GM12873 (cell line): ENCODE data around the gene PDE1C.

Experiments used
- TF ChIP-seq, protein P1 (sequence below): IDR thresholded peaks from 2 replicates; pipeline ENCODE4 v1.5.1; 2012; ENCODE audit warnings: low read depth, mild to moderate bottlenecking, moderate library complexity, low read length, control low read depth; ENCODE audit not compliant: insufficient read depth; ENCODE audit errors: missing control alignments

The PDE1C gene

DNA sequence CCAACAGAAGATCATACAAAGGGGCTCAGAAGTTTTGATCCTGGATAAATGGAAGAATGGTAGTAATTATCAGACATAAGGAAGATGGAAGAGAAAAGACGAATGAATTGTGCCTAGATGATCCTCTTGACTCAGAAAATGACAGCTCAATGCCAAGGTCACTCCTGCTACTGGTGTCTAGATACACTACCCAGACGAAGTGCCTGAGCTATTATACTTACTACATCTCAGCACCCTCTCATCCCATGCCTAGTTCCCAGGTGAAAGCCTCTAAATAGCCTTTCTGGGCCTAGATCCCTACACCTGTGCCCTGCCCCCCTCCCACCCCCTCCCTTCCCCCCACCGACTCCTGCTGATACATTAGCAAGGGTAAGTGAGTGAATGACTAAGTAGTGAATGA, 25.5 kb downstream of the PDE1C start:
- TF ChIP-seq, protein P1, sequence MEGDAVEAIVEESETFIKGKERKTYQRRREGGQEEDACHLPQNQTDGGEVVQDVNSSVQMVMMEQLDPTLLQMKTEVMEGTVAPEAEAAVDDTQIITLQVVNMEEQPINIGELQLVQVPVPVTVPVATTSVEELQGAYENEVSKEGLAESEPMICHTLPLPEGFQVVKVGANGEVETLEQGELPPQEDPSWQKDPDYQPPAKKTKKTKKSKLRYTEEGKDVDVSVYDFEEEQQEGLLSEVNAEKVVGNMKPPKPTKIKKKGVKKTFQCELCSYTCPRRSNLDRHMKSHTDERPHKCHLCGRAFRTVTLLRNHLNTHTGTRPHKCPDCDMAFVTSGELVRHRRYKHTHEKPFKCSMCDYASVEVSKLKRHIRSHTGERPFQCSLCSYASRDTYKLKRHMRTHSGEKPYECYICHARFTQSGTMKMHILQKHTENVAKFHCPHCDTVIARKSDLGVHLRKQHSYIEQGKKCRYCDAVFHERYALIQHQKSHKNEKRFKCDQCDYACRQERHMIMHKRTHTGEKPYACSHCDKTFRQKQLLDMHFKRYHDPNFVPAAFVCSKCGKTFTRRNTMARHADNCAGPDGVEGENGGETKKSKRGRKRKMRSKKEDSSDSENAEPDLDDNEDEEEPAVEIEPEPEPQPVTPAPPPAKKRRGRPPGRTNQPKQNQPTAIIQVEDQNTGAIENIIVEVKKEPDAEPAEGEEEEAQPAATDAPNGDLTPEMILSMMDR: no peak

DNA sequence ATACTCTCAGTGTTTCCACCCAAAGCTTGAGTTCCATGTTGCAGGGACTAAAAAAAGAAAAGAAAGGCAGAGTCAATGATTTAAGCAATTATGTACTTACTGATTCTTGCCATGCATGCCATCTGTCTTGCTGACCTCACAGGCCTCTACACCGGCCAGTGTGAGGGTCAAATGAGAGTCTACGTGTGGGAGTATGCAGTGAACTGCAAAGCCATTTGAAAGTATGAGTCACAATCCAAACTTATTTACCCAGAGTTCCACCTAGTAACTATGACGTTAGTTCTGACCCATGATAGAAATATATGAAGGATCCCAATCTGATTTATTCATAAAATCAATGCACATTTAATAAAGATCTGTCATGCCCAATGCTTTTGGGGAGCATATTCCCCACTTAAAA, 26.5 kb downstream of the PDE1C start:
- TF ChIP-seq, protein P1: no peak

DNA sequence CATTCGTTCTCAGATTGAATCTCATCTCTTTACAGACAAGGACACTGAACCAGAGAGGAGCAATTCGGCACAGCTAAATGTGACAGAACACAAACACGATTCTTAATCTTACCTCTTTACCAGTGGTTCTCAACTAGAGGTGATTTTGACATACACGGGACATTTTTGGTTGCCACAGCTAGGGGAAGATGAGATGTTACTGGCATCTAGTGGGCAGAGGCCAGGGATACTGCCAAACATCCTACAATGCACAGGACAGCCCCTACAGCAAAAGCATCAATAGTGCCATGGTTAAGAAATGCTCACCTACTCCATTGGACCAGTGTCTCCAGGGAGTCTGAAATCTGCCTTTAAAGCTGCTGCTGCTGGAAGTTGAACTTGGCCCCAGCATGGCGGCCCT, 27.3 kb downstream of the PDE1C start:
- TF ChIP-seq, protein P1: peak; percentile 6

DNA sequence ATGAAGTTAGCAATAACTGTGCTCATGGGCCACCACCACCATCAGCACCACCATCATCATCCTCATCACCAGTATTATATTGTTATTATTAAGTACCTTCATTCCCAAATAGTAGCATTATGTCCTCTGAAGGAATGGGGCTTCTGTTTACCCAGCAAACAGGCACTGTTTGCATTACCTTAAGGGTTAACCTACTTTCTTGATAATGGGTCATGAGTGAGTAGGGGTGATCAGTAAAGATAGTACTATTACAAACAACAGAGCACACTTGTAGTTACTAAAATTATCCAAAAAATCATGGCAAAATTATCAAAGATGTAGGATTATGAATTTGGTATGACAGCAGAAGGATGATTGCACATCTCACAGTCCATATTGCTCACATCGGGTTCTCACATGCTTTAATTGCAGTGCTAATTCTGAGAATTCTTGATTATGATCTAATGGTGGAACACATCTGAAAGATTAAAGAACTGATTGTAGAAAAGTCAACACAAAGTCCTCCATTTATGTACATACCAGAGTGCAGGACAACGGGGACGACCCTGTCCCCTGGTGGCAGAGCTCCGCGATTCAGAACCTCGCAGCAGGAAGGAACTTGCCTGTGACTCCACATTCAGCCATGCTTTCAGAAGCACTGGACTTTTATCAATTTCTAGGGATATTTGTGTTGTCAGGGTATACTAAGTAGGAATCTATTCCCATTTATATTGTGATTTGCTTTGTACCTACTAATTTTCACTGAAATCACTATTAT, 31.0 kb downstream of the PDE1C start:
- TF ChIP-seq, protein P1: no peak

- TF ChIP-seq, protein P1: no peak
These were observed 32.5 kb downstream of the PDE1C start for GRCh38 chr7:32037650-32038198.

DNA sequence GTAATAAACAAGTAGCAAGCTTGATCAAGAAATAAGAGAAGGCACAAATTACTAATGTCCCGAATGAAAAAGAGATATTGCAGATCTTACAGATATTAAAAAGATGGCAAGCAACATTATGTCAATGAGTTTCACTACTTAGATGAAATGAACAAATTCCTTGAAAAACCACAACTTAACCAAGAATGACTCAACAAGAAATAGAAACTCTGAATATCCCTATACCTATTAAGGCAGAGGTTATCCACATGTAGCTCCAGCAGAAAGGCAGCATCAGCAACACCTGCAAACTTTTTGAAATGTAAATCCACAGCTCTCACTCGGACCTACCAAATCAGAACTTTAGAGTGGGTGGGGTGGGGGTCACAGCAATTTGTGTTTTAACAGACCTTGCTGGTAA, 33.6 kb downstream of the PDE1C start:
- TF ChIP-seq, protein P1: no peak

DNA sequence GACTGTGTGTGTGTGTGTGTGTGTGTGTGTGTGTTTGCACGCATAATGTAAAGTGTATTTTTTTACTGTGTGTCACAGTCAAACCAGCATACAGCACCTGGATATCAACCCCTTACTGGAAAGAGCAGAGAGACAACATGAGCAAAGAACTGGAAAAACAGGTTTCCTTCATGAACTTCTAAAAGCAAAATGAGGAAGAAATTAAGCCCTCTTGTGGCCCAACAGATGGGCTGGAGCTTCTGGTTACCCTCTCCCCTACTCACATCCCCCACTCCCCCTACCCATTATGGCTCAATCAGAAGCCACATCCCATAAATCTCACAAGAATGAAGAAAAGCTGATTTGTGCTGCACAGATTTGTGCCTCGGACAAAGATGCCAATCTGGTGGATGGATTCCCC, 36.2 kb downstream of the PDE1C start:
- TF ChIP-seq, protein P1: no peak
